NB4 (cell line): ENCODE measurements around the gene CSPG5.

Experiments used
- DNase-seq: peaks from one replicate; pipeline ENCODE4 v3.0.0; 2010; ENCODE audit warnings: low read depth
- H3K4me3 ChIP-seq: one replicate; pipeline ENCODE4 v1.5.1; 2011; ENCODE audit warnings: mild to moderate bottlenecking, low read depth, low read length, moderate library complexity
- CTCF ChIP-seq: IDR thresholded peaks from one replicate; pipeline ENCODE4 v1.5.1; 2012; ENCODE audit warnings: low read depth, low read length
- MAX ChIP-seq: IDR thresholded peaks from 2 replicates; pipeline ENCODE4 v1.6.1; 2011; ENCODE audit warnings: low read depth, low read length
- MYC ChIP-seq: IDR thresholded peaks from 2 replicates; pipeline ENCODE4 v1.6.1; 2011; ENCODE audit warnings: low read depth, low read length
- POLR2A ChIP-seq: IDR thresholded peaks from 2 replicates; pipeline ENCODE4 v1.6.1; 2011; ENCODE audit warnings: mild to moderate bottlenecking; ENCODE audit not compliant: insufficient read length; ENCODE audit errors: extremely low read depth

CSPG5 gene

GRCh38 chr3:47525617-47526016 lies 53.0 kb downstream of the CSPG5 start:
- H3K4me3 ChIP-seq = no peak overlapping the region
- DNase-seq = no peak
- TF ChIP-seq MYC (no peak), CTCF (no peak), MAX (no peak), POLR2A (no peak)

- no peak overlapping the region for H3K4me3 ChIP-seq
- TF ChIP-seq MYC (no peak), MAX (no peak), CTCF (no peak), POLR2A (no peak)
- DNase-seq = peak; percentile 19
These were observed 55.2 kb downstream of the CSPG5 start for GRCh38 chr3:47523310-47524073.

GRCh38 chr3:47522082-47522987 lies 56.3 kb downstream of the CSPG5 start:
- H3K4me3 ChIP-seq = no peak overlapping the region
- DNase-seq = peak; percentile 92
- TF ChIP-seq MAX = peak; percentile 98
- peak; percentile 98 for TF ChIP-seq MYC
- TF ChIP-seq CTCF = peak; percentile 78
- TF ChIP-seq POLR2A = no peak

GRCh38 chr3:47520756-47521155 lies 57.9 kb downstream of the CSPG5 start:
- no peak overlapping the region for H3K4me3 ChIP-seq
- no peak for TF ChIP-seq CTCF
- TF ChIP-seq MYC = no peak
- no peak for TF ChIP-seq POLR2A
- no peak for TF ChIP-seq MAX
- DNase-seq = no peak

- TF ChIP-seq CTCF (no peak), MYC (no peak), MAX (no peak), POLR2A (no peak)
- no peak overlapping the region for H3K4me3 ChIP-seq
- no peak for DNase-seq
These were observed 60.7 kb downstream of the CSPG5 start for GRCh38 chr3:47517937-47518336.
